Ramos (cell line): ENCODE results near the gene PPFIBP1.

Experiments
- in situ Hi-C: fragments of 300-500 bp; cut with MboI; formaldehyde crosslinking; loops from one replicate; pipeline ENCODE4 v1.14.3; 2022; ENCODE audit warnings: low sequenced_read_pairs; ENCODE audit not compliant: unreplicated experiment

Gene PPFIBP1

DNA sequence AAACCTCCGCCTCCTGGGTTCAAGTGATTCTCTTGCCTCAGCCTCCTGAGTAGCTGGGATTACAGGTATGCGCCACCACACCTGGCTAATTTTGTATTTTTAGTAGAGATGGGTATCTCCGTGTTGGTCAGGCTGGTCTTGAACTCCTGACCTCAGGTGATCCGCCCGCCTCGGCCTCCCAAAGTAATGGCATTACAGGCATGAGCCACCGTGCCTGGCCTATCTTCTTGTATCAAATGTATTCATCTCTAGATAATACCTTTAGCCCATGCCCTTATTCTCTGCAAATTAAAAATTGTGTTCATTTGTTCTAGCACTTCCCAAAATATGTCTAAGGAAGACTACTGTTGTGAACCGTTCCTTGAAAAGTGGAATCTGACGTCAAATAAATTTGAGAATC, 210.3 kb downstream of the PPFIBP1 start:
- in situ Hi-C loops, result loop anchor here (10.0 kb wide), 1 partner anchor 210 kb away; no protein-coding TSS in a partner anchor

DNA sequence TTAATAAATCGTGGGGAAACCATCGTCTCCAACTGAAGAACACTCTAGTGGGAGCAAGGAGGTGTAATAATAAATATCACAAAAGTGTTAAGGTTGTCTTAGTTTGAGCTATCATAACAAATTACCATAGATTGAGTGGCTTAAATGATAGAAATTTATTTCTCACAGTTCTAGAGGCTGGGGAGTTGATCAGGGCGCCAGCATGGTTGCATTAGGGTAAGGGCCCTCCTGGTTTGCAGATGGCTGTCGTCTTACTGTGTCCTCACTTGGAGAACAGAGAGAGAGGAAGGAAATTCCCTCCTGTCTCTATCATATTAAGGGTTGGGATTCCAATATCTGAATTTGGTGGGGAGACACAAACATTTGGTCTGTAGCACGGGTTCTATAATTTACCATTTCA, 219.6 kb downstream of the PPFIBP1 start:
- in situ Hi-C loops, result no loop called here
